Stimulated activated CD8-positive, alpha-beta memory T cell treated with anti-CD3 and anti-CD28 coated beads, Interleukin-12 subunit alpha, Interleukin-12 subunit beta, amount 100 ng/mL, for 24 hours (primary cell): ENCODE data around the gene SLC16A6.
A peak's percentile ranks its signal among the peaks of the same experiment; 100 is the strongest.
"Not testable (repeated sequence)": the region's sequence is repeated elsewhere in the genome, so short reads cannot be mapped to it uniquely, and the experiment has no call there.

Source experiments
- DNase-seq: peaks from one replicate; pipeline ENCODE4 v3.0.0-alpha.2; 2020; ENCODE audit errors: extremely low read depth

SLC16A6 gene

GRCh38 chr17:68248199-68248825 is 42.6 kb downstream of the SLC16A6 start:
- DNase-seq = no peak

- DNase-seq = peak; percentile 89
Observed at GRCh38 chr17:68247445-68248198, 43.3 kb downstream of the SLC16A6 start, which contains the start of gene AMZ2. TSS of gene AMZ2 (plus strand) at chr17:68248043. CDS start at chr17:68250188, 2,145 bp downstream.

DNA sequence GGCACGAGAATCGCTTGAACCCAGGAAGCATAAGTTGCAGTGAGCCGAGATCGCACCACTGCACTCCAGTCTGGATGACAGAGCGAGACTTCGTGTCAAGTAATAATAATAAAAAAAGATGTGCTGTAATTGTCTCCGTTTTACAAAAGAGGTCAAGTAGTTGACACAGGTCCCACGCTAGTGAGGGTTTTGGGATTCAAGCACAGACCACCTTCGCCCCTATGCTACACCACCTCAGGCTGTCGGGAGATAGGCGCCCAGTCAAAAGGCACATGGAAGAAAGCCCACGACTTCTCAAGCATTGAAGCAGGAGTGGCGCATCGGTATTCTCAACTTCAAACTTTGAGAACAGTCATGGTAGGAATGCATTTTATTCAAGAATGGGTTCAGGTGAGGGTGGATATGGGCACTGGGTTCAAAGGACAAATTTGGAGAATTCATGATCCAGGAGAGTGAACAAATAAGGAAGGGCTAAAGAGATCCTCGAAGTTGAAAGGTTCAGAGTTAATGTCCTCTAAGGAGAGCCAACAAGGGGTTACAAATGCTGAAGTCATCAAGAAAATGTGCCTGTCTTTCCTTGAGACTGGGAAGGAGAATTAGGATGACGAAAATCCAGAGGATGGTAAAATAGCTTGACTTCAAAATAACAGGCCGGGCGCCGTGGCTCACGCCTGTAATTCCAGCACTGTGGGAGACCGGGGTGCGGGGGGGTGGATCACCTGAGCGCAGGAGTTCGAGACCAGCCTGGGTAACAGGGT is 44.5 kb downstream of the SLC16A6 start:
- no peak for DNase-seq

GRCh38 chr17:68239632-68240366 is 51.1 kb downstream of the SLC16A6 start:
- DNase-seq = no peak

DNA sequence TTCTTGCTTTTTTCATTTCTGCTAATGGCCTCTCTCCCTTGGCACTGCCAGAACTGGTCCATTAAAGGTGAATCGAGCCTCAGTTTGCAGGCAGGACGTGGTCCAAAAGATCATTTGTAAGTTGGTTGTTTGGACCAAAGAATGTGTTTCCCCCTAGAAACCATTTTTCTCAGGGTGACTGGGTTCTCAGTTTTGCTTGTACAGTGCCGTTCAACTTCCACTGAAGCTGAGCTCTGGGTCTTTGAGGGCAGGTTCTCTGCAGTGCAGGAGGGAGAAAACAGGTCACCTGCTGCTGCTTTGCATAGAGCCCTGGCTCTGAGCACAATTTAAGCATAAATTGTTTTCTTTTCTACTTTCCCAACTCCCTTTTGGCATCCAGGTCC is 52.1 kb downstream of the SLC16A6 start:
- DNase-seq = no peak

GRCh38 chr17:68238164-68238870 is 52.6 kb downstream of the SLC16A6 start:
- no peak for DNase-seq

GRCh38 chr17:68237369-68238163 is 53.4 kb downstream of the SLC16A6 start:
- not testable (repeated sequence) for DNase-seq

DNA sequence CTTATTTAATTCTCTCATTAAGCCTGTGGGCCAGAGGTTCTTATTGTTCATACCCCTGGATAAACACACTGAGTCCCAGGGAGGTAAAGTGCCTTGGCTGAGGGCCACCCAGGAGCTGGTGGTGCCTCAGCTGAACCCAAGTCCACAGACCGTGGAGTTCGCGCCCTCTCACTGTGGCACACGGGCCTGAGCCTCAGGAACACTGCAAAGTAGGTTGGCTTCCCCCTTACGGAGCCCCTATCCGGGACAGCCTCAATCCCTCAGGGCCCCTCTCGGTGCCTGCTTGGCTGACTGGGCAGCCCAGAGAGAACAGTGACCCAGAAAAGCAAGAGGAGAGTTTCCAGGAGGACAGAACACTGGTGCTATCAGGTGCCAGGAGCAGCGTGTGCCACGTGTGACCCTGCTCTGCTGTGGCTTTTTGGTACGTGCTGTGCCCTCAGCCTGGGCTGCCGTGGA is 55.6 kb downstream of the SLC16A6 start:
- not testable (repeated sequence) for DNase-seq

DNA sequence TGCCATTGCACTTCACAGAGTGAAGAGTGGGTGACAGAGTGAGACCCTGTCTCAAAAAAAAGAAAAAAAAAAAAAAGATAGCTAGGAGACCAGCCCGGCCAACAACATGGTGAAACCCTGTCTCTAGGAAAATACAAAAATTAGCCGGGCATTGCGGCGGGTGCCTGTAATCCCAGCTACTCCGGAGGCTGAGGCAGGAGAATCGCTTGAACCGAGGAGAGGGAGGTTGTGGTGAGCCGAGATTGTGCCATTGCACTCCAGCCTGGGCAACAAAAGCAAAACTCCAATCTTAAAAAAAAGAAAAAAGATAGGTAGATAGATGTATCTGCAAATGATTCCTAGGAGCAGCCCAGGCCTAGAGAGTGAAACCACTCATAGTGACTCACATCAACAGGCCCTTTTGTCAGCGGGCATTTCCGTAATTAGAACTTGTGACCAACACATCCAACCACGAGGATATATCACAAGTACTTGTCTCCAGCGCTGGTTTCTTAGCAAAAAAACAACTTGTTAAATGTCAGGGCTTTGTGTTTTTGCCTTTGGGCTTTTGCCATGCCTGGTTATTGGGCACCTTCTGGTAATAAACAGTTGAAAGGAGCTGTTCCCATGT is 56.1 kb downstream of the SLC16A6 start:
- DNase-seq = not testable (repeated sequence)

DNA sequence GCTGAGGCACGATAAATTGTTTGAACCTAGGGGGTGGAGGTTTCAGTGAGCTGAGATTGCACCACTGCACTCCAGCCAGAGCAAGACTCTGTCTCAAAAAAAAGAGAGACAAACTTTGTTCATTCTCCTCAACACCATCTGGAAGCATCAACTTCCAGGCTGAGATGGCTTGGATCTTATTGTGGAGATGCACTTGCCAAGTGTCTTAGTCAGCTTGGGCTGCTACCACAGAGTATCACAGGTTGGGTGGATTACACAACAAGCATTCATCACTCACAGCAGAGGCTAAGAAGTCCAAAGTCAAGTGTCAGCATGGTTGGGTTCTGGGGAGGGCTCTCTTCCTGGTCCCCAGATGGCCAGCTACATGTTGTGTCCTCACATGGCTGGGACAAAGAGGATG is 58.2 kb downstream of the SLC16A6 start:
- DNase-seq = not testable (repeated sequence)

DNA sequence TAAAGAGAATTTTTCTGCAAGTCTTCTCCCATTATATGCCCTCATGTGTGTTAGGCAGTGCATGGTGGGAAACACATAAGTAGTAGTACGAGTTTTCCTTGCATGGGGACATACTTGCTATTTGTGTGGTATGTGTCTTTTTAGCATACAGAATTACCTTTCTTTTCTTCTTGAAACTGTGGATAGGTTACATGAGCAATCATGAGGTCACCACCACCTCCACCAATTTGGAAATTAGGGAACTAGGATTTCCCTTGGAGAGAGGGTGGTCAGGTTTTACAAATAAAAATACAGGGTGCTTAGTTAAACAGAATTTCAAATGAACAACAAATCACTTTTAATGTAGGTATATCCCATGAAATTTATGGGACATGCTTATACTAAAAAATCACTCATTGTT is 59.4 kb downstream of the SLC16A6 start:
- DNase-seq = no peak

- not testable (repeated sequence) for DNase-seq
Observed at GRCh38 chr17:68231131-68231530, 59.8 kb downstream of the SLC16A6 start.

GRCh38 chr17:68229619-68230018 is 61.3 kb downstream of the SLC16A6 start:
- DNase-seq = no peak

- no peak for DNase-seq
Observed at GRCh38 chr17:68228817-68229570, 61.9 kb downstream of the SLC16A6 start.

- not testable (repeated sequence) for DNase-seq
Observed at GRCh38 chr17:68228039-68228680, 62.8 kb downstream of the SLC16A6 start.

GRCh38 chr17:68225055-68225454 is 65.9 kb downstream of the SLC16A6 start:
- DNase-seq = not testable (repeated sequence)

GRCh38 chr17:68222606-68223005 is 68.3 kb downstream of the SLC16A6 start:
- no peak for DNase-seq

DNA sequence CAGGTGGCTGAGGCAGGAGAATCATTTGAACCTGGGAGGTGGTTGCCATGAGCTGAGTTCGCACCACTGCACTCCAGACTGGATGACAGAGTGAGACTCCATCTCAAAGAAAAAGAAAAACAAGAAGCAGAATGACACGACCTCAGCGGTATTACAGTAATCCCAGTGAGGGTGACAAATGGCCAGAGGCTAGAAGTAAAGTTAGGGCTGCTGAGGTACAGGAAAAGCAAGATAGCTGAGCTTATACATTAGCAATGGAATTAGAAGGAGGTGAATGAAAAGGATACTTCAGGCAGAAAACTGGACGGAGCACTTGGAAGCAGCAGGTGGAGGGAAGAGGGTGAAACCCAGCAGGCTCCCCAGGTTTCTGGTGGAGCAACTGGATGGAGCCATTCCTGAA is 69.1 kb downstream of the SLC16A6 start:
- no peak for DNase-seq

GRCh38 chr17:68220786-68221185 is 70.1 kb downstream of the SLC16A6 start:
- DNase-seq = not testable (repeated sequence)
